T-helper 1 cell (primary cell): ENCODE data around the gene TULP1.

Experiments
- DNase-seq, 5 donors: peaks; one replicate each; pipeline ENCODE4 v3.0.0-alpha.2; 2012 to 2020

Gene TULP1

DNA sequence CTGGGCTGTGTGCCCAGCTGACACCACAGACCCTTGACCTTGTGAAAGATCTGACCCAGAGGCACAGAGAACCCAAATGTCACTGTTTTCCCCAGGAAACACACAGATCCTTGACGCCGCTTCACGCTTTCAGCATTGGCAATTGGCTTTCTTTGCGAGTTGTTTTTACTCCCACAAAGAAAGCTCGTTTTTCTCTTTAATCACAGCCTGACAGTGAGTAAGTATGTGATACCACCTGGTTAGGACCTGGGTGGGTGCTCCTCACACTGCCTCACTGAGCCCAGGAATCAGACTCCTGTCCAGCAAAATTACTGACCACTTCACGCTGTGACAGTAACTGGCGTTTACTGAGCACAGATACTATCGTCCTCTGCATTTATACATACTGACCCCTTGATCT is 31.5 kb downstream of the TULP1 start:
- no peak for DNase-seq

DNA sequence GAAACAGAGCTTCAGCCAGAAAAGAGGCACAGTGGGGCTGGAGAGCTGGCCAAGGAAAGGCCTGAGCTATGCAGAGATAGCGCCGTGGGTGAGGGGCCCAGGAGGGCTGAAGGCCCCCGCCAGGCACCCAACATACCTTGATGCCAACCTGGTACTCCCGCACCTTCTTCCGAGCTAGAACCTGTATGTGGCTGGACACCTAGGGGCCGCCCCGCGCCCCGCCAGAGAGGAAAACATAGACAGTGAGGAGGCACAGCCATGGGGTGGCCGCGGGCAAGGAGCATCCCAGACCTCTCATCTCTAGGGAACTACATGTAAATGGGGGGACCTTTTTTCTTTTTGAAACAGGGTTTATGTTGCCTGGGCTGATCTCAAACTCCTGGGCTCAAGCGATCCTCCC is 32.5 kb downstream of the TULP1 start:
- DNase-seq: no peak

DNA sequence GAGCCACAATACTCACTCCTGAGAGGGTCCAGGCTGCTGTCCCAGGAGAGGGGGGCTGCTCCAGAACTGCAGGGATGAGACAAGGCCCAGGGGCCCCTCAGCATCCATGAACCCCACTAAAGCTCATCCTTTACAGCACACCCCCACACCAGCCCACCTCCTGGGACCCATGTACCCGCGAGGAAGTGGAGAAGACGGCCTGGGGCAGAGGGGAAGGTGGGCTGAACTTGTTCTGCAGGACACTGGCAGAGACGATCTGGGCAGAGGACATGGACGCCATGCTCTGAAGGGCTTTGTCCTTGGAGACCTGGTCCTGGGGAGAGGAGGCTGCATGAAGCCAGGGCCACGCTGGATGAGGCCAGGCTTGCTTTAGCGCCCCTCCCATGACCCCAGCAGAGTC is 34.4 kb downstream of the TULP1 start:
- no peak for DNase-seq

DNA sequence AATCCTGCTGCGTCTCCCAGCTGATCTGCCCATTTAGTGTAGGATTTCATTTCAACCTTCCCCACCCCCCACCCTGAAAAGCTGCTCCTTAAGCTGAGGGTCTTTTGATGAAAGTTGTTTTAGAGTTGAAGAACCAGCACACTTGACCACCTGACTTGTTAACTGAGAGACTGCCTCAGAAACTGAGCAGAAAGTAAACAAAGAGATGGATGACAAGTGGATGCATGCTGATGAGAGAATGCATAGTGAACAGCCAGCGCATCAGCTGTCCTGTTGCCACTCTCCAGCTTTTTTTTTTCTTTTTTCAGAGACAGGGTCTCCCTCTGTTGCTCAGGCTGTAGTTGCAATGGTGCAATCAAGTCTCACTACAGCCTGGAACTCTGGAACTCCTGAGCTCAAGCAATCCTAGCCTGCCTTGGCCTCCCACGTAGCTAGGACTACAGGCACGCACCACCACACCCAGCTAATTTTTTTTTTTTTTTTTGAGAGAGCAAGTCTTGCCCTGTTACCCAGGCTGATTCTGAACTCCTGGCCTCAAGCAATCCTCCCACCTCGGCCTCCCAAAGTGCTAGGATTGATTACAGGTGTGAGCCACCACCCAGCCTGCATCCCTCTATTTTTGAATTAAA is 35.0 kb downstream of the TULP1 start:
- DNase-seq: no peak

DNA sequence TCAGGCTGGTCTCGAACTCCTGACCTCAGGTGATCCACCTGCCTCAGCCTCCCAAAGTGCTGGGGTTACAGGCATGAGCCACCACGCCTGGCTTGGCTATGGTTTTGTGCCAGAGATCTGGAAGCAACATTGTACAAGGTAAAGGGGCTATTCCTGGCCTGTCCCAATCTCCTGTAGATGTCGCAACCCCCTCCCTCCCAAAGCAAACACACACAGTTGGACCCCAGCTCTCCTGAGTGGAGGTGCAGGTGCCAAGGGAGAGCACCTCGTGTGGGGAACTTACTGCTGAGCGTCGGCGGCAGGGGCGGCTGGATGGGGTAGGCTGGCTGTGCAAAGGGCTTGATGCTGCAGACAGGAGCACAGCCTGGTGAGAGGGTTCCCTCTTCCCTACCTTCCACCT is 35.7 kb downstream of the TULP1 start:
- no peak for DNase-seq

DNA sequence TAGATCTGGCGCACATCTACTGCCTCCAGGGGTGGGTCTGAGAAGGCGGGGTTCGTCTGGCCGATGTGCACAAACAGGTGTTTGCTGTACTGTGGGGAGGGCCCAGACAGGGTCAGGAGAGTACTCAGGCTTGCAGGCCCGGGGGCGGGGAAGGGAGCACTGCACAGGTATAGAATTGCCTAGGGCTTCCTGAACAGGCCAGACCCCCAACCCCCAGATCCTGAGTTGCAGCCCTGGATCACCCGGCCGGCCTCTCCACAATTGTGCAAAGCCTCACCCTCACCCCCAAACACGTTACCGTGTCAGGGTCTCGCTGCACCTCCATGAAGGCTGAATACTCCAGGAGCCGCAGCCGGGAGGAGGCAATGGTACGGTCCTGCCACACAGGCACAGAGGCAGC is 36.7 kb downstream of the TULP1 start:
- no peak for DNase-seq

DNA sequence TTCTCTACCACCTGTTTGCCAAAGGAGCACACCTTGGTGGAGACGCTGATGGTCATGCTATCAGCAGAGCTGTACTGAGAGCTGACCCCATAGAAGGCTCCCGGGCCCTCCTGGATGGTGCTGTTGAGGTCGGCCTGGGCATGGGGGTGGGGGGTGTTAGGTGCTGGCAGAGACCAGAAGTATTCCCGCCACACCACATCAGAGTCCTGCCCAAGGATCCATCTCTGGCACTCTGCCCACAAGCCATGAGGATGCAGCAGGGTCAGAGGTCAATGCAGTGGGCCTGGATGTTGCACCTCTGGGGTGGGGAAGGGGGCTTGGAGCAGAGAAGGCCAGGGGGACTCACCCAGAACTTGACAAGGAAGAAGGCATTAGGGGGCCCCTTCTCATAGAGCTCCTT is 37.1 kb downstream of the TULP1 start:
- DNase-seq: no peak

DNA sequence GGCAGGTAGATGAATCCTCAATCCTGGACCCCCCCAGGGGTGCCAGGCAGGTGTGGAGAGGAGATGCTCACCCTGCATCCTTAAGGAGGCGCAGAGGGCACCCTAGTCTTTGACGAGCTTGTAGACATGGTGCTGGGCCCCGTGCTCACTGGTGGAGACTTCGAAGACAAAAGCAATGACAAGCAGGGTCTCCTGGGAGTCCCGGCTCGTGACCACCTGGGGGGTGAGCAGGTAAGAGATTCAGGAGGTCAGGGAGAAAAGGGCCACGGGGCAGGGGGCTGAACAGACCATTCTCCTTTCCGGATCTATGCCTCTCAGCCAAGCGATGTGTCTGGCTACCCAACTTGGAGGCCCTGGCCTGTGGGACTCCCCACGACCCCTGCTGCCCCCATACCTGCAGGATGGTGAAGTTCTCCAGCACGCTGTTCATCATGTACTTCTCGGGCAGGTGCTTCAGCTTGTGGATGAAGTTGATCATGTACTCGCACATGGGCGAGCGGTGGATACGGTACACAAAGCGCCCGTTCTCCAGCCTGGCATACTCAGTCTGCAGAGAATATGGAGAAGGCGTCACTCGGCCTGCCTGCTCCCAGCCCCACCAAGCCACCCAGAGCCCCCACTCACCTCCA is 37.6 kb downstream of the TULP1 start:
- DNase-seq: no peak

DNA sequence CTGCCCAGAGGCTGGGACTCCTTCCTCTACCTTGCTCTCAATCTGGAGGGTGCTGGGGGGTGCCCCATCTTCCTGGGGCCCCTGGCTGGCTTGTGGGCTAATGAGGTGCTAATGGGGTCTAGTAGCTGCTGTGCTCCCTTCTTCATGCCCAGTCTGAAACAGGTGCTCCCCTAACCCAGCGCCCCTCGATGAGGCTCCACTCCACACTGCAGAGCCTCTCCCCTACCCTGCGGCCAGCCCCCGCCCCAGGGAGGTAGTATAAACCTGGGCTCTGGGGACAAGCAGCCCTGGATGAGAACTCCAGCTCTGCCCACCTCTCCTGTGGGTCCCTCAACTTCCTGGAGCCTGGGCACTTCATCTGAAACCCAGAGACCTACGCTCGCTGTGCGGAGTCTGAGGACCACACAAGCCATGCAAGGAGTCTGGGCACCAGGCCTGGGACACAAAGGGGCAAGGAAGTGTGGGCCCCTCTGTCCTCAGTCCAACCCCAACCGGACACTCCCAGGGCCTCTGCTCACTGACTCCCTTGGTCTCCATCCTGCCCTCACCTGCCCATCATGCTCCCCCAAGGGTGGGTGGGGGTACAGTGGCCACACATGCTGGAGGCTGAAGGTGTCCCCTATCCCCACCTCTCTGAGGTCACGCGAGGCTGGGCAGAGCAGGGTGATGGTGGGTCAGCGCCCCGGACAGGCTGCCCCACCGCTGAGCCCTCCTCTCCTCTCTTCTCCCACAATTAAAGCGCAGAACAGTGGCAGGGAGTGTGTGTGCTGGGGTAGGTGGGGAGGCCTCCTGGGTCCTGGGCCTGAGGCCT is 38.4 kb downstream of the TULP1 start:
- no peak for DNase-seq

DNA sequence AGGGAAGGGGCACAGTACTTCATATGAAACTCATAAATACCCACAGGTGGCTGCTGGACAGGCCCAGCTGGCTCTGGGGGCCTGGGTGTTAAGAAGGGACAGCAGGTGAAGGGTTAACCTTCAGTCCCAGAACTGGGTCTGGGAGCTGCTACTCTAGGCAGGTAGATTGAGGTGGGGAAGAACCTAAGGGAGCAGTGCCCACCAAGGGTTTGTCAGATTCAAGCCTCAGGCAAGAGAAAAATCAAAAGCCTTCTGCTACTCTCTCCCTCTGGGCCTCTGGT is 38.9 kb downstream of the TULP1 start:
- no peak for DNase-seq

DNA sequence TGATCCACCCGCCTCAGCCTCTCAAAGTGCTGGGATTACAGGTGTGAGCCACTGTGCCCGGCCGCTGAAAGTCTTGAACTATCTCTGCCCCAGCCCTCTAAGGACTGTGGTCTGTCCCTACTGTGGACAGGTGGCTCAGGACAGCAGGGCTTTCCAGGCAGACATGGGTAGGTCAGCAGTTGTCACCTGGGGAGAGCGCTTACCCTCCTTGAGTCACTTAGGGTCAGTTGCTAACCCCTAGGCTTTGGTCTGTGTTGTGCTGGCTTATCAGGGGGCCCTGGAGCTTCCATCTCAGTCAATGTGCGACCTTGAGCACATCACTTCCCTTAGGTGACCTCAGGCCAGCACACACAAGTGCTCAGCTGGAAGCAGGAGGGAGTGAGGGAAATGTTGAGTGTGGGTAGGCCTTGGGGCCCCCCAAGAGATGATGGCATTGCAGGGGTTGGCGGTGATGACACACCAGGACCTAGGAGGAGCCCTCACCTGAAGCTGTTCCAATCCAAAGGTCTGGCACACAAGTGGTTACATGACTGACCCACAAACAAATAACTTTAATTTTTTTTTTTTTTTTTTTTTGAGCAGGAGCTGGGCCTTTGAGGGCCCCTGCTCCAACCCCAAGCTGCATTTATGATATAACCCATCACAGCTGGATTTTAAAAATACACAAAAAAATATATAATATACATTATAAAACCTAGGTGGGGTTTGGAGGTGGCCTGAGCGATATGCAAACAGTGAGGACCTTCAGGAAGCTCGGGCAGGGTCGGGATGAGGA is 39.4 kb downstream of the TULP1 start:
- no peak for DNase-seq

DNA sequence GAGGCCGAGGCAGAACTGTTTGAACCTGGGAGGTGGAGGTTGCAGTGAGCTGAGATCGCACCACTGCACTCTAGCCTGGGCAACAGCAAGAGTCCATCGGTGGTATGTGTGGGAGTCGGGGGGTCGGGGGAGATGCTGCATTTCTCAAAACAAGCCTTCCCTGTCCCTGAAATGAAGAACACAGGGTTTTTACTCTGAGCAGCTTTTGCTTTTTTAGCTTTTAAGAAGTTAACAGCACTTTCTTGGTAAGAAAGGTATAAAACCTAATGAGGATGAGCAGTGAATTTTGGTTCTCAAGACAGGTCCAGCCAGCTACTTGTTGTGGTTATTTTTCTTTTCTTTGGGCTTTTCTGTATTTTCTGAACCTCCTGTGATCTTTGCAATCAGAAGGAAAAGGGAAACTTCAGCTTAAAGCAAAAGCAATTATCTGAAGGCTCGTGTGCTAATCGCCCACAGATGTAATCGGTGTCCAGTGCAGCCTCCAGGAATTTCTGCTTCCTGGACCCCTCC is 40.8 kb downstream of the TULP1 start:
- DNase-seq: no peak

DNA sequence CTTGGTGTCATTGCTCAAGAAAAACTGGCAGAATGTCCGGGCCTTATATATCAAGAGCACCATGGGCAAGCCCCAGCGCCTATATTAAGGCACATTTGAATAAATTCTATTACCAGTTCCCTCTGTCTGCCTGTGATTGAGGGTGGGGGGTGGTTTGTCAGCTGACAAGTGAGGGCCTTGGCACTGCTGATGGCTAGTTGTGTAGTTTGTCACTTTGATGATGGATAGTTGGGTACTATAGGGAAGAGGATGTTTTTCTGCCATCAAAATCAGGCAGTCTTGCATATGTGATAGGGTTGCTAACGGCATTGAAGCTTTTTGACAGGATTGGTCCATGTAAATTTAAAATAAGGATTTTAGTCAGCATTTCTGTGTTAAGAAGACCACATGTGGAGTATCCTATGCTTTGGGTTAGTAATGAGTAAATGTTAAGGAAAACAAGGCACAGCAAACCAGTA is 42.0 kb downstream of the TULP1 start:
- no peak for DNase-seq

DNA sequence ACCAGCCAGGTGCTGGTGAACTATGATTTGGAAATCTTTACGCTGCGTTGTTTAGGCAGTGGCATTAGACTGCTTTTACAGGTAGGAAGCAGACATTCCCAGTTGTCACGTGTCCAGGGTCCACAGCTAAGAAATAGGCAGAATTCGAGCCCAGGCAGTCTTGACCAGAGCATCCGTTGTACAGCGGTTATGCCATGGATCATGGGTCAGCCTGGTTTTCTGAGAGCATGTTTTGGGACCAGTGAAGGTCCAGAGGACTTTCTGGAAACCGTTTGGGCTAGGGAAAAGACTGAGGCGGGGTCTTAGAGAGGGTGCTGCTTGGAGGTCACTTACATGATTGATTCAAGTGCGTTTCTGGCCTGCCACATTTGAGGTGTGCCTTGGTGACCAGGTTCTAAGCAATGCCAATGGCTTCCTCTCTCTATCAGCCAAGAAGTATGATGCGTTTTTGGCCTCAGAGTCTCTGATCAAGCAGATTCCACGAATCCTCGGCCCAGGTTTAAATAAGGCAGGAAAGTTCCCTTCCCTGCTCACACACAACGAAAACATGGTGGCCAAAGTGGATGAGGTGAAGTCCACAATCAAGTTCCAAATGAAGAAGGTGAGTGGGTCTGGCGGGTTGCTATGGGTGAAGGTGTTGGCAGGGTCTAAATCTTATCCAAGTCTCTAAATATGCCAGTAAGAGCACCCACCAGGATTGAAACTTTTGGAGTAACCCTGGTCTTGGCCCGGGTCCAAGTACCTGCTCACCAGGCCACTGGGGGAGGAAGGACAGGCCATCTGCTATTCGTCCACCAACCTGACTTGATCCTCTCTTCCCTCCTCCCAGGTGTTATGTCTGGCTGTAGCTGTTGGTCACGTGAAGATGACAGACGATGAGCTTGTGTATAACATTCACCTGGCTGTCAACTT is 42.7 kb downstream of the TULP1 start:
- DNase-seq: no peak

DNA sequence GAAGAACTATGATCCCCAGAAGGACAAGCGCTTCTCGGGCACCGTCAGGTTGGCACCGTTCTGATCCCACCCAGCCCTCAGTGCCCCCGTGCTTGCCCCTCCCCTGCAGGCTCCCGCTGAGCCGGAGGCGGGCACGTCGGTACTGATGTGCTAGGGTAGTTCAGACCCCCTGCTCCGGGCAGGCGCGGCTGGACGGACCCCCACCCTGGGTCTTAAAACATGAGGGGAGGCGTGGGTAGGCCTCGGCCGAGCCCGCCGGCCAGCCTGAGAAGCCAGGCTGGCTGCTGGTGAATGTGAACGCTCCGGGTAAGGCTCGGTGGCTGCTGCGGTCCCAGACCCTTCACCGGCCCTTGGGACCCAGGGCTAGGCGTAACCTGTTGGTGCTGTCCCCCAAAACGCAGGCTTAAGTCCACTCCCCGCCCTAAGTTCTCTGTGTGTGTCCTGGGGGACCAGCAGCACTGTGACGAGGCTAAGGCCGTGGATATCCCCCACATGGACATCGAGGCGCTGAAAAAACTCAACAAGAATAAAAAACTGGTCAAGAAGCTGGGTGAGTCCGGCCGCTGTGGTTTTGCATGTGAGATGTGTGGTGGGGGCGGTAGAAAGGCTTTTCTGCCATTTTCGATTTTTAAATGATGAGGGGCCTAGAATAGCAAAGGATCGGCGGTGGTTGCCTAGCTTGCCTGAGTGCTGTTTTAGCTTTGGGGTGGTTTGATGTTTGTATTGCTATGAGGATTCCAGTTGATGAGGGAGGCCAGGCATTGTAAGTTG is 43.5 kb downstream of the TULP1 start:
- no peak for DNase-seq

DNA sequence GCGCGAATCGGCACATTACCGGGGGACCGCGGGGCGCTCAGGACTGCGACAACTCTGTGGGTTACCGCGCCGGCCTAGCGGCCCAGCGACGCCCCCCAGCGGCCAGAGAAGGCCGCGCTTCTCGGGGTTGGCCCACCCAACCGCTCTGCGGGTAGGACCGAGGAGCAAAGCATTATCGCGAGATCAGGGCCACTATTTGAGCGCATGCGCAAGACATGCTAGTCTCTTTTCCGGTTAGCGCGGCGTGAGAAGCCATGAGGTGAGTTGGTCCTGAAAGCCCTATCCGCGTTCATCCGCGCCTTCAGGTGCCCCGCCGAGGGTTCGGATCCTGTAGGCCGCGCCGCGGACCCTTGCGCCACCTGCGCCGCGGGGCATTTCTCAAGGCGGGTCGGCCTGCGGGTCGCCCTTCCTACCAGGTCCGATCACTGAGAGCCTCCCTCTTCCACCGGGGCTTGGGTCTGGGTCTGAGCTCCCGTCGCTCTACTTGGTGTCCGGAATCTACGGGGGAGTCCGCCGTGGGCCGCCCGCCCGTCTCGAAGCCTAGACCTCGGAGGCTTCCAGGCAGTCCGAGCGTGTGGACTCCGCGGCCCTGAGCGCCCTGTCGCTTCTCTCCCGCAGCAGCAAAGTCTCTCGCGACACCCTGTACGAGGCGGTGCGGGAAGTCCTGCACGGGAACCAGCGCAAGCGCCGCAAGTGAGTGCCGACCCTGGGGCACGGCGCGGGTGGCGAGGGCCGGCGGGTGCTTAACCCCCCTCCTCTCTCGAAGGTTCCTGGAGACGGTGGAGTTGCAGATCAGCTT is 44.3 kb downstream of the TULP1 start, which contains the start of gene RPL10A:
Gene RPL10A (plus strand): TSS at position 221 of the 799 bp plus-strand sequence. CDS start 34 bp downstream, at position 255.
- DNase-seq: peak; percentile 91 to 97 (median 94)

DNA sequence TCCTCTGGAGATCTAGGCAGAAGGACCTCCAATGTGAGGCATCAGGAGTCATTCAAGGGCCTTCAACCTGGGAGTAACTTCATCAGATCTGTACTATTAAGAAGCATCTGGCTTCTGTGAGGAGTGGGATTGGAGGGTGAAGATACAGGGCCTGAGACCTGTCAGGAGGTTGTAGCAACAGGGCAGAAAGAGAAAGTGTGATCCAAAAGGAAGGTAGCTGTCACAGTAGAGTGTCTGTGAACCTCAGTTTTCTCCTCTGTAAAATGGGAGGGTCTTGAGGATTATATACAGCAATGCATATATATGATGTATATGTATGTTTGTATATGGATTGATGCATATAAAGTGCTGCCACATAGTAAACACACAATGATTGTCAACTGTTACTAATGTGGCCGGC is 47.0 kb downstream of the TULP1 start:
- DNase-seq: no peak

DNA sequence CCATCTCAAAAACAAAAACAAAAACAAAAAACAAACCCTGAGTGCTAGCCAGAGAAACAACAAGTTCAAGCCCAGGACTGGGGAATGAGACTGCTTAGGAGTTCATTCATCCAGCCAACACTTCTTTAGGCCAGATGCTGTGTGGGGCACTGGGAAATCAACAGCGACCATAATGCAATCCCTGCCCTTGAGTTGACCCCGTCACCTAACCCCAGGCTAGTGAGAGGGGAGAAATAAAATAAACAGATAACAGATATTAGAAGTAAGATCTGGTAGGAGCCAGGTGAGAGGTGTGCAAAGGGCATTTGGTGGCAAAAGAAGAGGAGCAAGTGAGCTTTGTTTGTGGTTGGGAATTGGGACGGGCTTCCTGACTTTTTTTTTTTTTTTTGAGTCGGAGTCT is 49.4 kb downstream of the TULP1 start:
- no peak for DNase-seq

DNA sequence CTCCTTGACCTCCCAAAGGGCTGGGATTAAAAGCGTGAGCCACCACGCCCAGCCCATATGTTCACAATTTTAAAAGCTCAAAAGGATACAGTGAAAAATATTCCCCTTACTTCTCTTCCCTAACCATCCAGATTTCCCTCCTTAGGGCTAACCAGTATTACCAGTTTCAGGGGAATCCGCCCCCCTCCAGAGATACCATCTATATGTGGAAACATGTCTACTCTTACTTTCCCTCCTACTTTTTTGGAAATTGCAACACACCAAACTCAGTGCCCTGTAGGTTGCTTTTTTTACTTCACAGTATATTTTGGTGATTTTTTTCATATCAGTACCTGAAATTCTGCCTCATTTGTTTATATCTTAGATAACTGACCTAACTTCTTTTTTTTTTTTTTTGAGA is 51.4 kb downstream of the TULP1 start:
- DNase-seq: no peak

DNA sequence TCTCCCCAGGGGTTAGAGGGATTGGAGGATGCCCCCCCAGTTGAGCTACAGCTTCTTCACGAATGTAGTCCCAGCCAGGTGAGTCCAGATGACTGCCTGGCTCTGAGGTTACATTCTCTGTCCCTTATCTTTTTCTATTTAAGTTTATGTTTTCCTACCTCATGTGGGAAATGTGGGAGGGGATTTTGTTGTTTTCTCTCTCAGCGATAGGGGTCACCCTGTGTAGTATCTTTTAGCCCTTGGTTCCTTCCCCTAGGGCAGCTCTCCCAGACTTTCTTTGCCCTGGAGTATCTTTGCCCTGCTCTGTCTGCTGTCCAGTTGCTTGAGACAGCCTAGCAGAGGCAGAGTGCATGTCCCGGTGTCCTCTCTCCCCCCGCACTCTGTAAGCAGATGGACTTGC is 54.8 kb downstream of the TULP1 start:
- DNase-seq: no peak
